ENCODE data around the gene TRIM52. TPM values are rescaled to one million over a fixed set of nuclear protein-coding genes. Genes with fewer than 3 reads are reported as not detected.

The TRIM52 gene
- total and polyA plus RNA-seq, 9 of the 15 experiments (the other 6 are each of a cell fraction or from before 2014, with no cell fraction given) = 3.3 to 21.9 (median 13.5) TPM

GRCh38 chr5:181280251-181280762, 19.4 kb upstream of the TRIM52 start (continued):
- TF ChIP-seq ZNF280A (IDR thresholded peaks at IDR 0.05; ENCODE audit: low read depth, partially characterized antibody) = no peak
- TF ChIP-seq ZBTB7A (IDR thresholded peaks at IDR 0.05; ENCODE audit: borderline replicate concordance, control insufficient read depth, low read depth, low read length) = no peak
- TF ChIP-seq HINFP (tag; conservative IDR thresholded peaks at IDR 0.05; ENCODE audit: low read depth) = 0 out of 2 replicates have a peak, but pooled peaks have one; percentile 34
- TF ChIP-seq NCOA1 (IDR thresholded peaks at IDR 0.05; ENCODE audit: low read depth) = 0 out of 2 replicates have a peak, but pooled peaks have one; percentile 18
- TF ChIP-seq PHF20 (IDR thresholded peaks at IDR 0.05; ENCODE audit: partially characterized antibody) = no peak
- no peak for TF ChIP-seq HEY1 (CRISPR knock-in tag; IDR thresholded peaks at IDR 0.05; ENCODE audit: borderline replicate concordance)
- TF ChIP-seq XRCC5 (IDR thresholded peaks at IDR 0.05; ENCODE audit: low read depth, low read length) = no peak
- TF ChIP-seq ZNF408 (CRISPR knock-in tag; IDR thresholded peaks at IDR 0.05; ENCODE audit: low read depth) = no peak
- no peak for TF ChIP-seq POLR2AphosphoS5 (IDR thresholded peaks at IDR 0.05; ENCODE audit: control insufficient read depth, insufficient read depth, low read depth, low read length)
- no peak for TF ChIP-seq THRAP3 (IDR thresholded peaks at IDR 0.05; ENCODE audit: borderline replicate concordance)
- no peak for TF ChIP-seq PML (IDR thresholded peaks at IDR 0.05; ENCODE audit: low read length)
- TF ChIP-seq SMARCE1 (IDR thresholded peaks at IDR 0.05) = peak; percentile 51; the same call in 1 of the 2 replicates
- no peak for TF ChIP-seq PRMT5 (CRISPR knock-in tag; IDR thresholded peaks at IDR 0.05)
- peak; percentile 31 to 67; a peak in 3 of 4 replicates for TF ChIP-seq MLLT1 (IDR thresholded peaks at IDR 0.05)
- TF ChIP-seq MAZ (CRISPR knock-in tag; conservative IDR thresholded peaks at IDR 0.05 in 1 of 2, IDR thresholded peaks at IDR 0.05 in 1 of 2) = no peak
- TF ChIP-seq PBX2 (CRISPR knock-in tag; IDR thresholded peaks at IDR 0.05; ENCODE audit: low read depth) = no peak
- TF ChIP-seq PBX2 (tag; conservative IDR thresholded peaks at IDR 0.05; ENCODE audit: low read depth) = no peak
- 0 out of 2 replicates have a peak, but pooled peaks have one; percentile 15 for TF ChIP-seq HDGF (IDR thresholded peaks at IDR 0.05)
- TF ChIP-seq KAT8 (IDR thresholded peaks at IDR 0.05; ENCODE audit: low read depth) = no peak
- TF ChIP-seq BRD9 (IDR thresholded peaks at IDR 0.05; ENCODE audit: low read depth, partially characterized antibody) = no peak
- TF ChIP-seq EHMT2 (IDR thresholded peaks at IDR 0.05) = peak; percentile 60; the same call in 1 of the 2 replicates
- no peak for TF ChIP-seq MAX (CRISPR knock-in tag; IDR thresholded peaks at IDR 0.05)
